Spinal cord (tissue), 10 donors: ENCODE data around the gene DOP1B. TPM values are rescaled to one million over a fixed set of nuclear protein-coding genes. Genes with fewer than 3 reads are reported as not detected.
"Not testable (repeated sequence)": the region's sequence is repeated elsewhere in the genome, so short reads cannot be mapped to it uniquely, and the experiment has no call there.

Experiments
- DNase-seq, 6 donors: peaks; one replicate each; pipeline versions ENCODE4 v3.0.0 to v3.0.0-alpha.2; 2013 to 2015; ENCODE audit warnings: low spot score in 6 of 6, low read depth in 4 of 6
- H3K27ac ChIP-seq: one replicate; pipeline ENCODE4 v1.5.1; 2013; ENCODE audit warnings: low read depth, low read length, control low read depth
- H3K27me3 ChIP-seq: one replicate; pipeline ENCODE4 v1.6.1; 2013; ENCODE audit warnings: low read length; ENCODE audit not compliant: control insufficient read depth, insufficient read depth
- H3K36me3 ChIP-seq: one replicate; pipeline ENCODE4 v1.6.1; 2013; ENCODE audit warnings: low read length; ENCODE audit not compliant: control insufficient read depth, insufficient read depth
- H3K4me1 ChIP-seq: one replicate; pipeline ENCODE4 v1.6.1; 2013; ENCODE audit warnings: low read length; ENCODE audit not compliant: control insufficient read depth, insufficient read depth
- H3K4me3 ChIP-seq: one replicate; pipeline ENCODE4 v1.5.1; 2013; ENCODE audit warnings: low read depth, low read length, control low read depth
- H3K9me3 ChIP-seq: one replicate; pipeline ENCODE4 v1.6.1; 2013; ENCODE audit warnings: low read length; ENCODE audit not compliant: control insufficient read depth, insufficient read depth
- WGBS: methylation state at CpG from one replicate; pipeline ENCODE4 v1.1.5; 2013; ENCODE audit warnings: missing lambda C conversion rate; ENCODE audit not compliant: insufficient coverage; 5-methylcytosine and 5-hydroxymethylcytosine counted together
- polyA plus RNA-seq, 2 donors: library from polyadenylated mRNA; unstranded; fragments of 120-200 nt; gene quantifications; one replicate each; pipeline ENCODE4 v1.2.1, GENCODE V29; 2013; ENCODE audit not compliant: insufficient read length in 2 of 2
- total RNA-seq, 2 donors: library from RNA; depleted of rRNA in 1 of 2; stranded (reverse); fragments of 120-200 nt in 1 of 2; fragments of >200 nt in 1 of 2; gene quantifications; one replicate each; pipeline versions ENCODE4 v1.2.3 to v1.2.4, GENCODE V29; 2013 to 2014
- donor health status: healthy.

DOP1B gene
- total and polyA plus RNA-seq, 4 donors = 7.8 to 20.3 (median 16.5) TPM

DNA sequence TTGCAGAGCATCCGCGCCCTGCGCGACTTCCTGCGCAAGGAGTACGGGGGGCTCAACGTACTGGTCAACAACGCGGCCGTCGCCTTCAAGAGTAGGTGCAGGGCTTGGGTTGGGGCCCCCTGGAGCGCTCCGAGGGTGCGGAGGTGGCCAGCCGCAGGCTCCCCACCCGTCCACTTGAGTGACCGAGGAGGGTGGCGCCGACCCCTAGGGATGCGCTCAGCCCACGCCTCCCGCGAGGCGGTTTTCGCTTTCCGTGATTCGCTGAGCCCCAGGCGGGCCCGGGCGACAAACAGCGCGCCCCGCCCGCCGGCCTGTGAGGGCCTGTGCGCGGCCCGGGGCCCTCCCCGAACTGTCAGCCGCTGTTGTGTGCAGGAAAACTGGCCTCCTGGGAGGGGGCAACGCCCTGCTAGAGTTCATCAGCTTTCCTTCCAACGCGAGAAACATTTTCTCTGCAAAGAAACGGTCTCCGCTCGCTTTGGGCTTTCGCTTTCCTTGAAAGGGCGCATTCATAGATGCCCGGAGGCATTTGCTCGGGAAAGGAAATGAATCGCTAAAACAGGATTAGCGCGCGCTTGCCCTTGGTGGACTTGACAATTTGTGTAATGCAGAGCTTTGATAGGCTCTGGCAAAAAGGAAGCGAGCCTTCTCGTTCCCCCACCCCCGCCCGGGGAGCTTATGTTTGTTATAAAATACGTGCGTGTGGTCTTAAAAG lies 21.1 kb upstream of the DOP1B start:
- Histone ChIP-seq H3K36me3 (no peaks in the 10 kb centered on the region), H3K27me3 (peaks cover 21% of the 10 kb centered on the region), H3K4me3 (peak overlapping the region; percentile 75), H3K27ac (peak overlapping the region; percentile 83), H3K4me1 (peaks cover 23% of the 10 kb centered on the region), H3K9me3 (no peaks in the 10 kb centered on the region)
- WGBS = under 1% methylated on average over 56 of the region's 60 CpGs
- DNase-seq = peak in 3 of 6 donors; percentile 46 to 84 (median 77)

DNA sequence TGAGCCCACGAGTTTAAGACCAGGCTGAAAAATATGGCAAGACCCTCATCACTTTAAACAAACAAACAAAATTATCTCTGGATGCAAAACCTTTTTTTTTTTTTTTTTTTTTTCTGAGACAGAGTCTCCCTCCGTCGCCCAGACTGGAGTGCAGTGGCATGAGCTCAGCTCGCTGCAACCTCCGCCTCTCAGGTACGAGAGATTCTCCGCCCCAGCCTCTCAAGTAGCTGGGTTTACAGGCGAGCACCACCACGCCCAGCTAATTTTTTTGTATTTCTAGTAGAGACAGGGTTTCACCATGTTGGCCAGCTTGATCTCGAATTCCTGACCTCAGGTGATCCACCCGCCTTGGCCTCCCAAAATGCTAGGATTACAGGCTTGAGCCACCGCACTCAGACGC lies 16.8 kb upstream of the DOP1B start:
- WGBS = 95% methylated on average over 9 of the region's 13 CpGs
- not testable (repeated sequence) for H3K9me3 ChIP-seq

DNA sequence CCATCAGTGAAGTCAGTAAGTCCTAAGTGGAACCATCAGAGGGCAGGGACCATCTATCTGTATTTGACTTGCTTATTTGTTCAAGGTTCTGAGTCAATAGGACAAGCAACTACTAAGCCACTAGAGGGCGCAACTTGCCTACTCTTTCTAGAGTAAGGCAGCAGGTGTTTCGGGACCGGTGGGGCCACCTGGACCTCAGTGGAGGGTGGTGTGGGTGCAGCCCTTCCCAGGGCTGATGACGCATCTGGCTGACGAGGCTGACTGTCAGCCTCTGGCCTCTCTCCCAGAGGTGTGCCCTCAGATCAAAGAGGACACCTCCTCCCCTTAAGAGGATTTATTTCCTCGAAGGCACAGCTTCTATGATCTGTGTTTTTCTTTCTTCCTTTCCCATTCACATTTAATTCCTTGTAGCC lies 15.1 kb upstream of the DOP1B start:
- Histone ChIP-seq H3K36me3 (no peaks in the 10 kb centered on the region), H3K27me3 (peaks cover 8% of the 10 kb centered on the region), H3K4me1 (peaks cover 5% of the 10 kb centered on the region), H3K9me3 (no peaks in the 10 kb centered on the region), H3K4me3 (no peak overlapping the region), H3K27ac (no peak overlapping the region)
- DNase-seq = peak in 3 of 6 donors; percentile 66 to 90 (median 89)
- 6% methylated on average over 6 of the region's 6 CpGs for WGBS

More for the DNA sequence above, 16.8 kb upstream of the DOP1B start:
- Histone ChIP-seq H3K4me1 (peaks cover 21% of the 10 kb centered on the region), H3K27me3 (peaks cover 15% of the 10 kb centered on the region)
- H3K4me3 ChIP-seq, DNase-seq, H3K27ac ChIP-seq, H3K36me3 ChIP-seq: not testable (repeated sequence)

DNA sequence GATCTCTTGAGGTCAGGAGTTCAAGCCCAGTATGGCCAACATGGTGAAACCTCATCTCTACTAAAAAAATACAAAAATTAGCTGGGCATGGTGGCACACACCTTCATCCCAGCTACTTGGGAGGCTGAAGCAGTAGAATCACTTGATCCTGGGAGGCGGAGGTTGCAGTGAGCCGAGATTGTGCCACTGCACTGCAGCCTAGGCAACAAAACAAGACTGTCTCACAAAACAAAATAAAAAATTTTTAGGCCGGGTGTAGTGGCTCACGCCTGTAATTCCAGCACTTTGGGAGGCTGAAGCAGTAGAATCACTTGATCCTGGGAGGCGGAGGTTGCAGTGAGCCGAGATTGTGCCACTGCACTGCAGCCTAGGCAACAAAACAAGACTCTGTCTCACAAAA lies 12.4 kb upstream of the DOP1B start:
- 43% methylated on average over 1 of the region's 6 CpGs for WGBS
- not testable (repeated sequence) for H3K36me3 ChIP-seq, H3K27ac ChIP-seq, H3K4me1 ChIP-seq, H3K9me3 ChIP-seq, DNase-seq, H3K4me3 ChIP-seq, H3K27me3 ChIP-seq

DNA sequence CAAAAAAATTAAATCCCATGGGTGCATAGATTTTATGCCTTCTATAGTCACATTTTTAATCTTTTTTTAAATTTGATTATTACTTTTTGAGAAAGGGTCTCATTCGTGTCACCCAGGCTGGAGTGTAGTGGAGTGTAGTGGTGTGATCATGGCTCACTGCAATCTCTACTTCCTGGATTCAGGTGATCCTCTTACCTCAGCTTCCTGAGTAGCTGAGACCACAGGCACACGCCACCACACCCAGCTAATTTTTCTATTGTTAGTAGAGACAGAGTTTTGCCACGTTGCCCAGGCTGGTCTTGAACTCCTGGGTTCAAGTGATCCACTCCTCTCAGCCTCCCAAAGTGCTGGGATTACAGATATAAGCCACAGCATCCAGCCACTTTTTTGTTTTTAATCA lies 11.4 kb upstream of the DOP1B start:
- H3K9me3 ChIP-seq = no peaks in the 10 kb centered on the region
- H3K27ac ChIP-seq = no peak overlapping the region
- H3K36me3 ChIP-seq = no peaks in the 10 kb centered on the region
- no peaks in the 10 kb centered on the region for H3K27me3 ChIP-seq
- peaks cover 10% of the 10 kb centered on the region for H3K4me1 ChIP-seq
- no peak overlapping the region for H3K4me3 ChIP-seq
- DNase-seq = no peak
- WGBS = 100% methylated on average over 2 of the region's 3 CpGs

DNA sequence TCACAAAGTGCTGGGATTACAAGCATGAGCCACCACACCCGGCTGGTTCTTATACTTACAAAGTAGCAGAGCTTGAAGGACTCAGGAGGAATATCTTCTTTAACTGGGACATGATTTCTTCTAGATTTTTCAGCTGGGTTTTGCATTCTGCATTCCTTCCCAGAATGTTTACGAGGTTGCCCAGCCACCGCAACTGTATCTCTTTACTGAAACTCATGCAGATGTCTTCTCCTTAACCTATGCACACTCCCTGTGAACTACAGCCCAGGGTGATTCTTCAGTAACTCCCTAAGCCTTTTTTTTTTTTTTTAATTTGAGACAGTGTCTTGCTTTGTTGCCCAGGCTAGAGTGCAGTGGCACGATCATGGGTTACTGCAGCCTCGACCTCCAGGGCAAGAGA lies 8.7 kb upstream of the DOP1B start:
- Histone ChIP-seq H3K4me3 (no peak overlapping the region), H3K27me3 (no peaks in the 10 kb centered on the region), H3K4me1 (peaks cover 14% of the 10 kb centered on the region), H3K9me3 (no peaks in the 10 kb centered on the region), H3K36me3 (no peaks in the 10 kb centered on the region), H3K27ac (no peak overlapping the region)
- DNase-seq = no peak
- 100% methylated on average over 2 of the region's 5 CpGs for WGBS

DNA sequence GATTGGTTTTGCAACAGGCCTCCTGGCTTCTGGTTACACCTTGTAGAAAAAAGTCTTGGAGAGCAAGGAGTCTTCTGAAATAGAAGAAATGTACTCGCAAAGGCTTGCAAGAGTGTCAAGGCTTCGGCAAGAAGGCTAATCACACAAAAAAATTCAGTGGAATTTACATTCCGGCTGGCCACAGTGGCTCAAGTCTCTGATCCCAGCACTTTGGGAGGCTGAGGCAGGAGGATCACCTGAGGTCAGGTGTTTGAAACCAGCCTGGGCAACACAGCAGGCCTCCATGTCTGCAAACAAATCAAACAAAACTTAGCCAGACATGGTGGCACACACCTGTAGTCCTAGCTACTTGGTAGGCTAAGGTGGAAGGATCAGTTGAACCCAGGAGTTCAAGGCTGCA lies 7.7 kb upstream of the DOP1B start:
- Histone ChIP-seq H3K27me3 (no peaks in the 10 kb centered on the region), H3K4me3 (no peak overlapping the region), H3K36me3 (no peaks in the 10 kb centered on the region), H3K9me3 (no peaks in the 10 kb centered on the region), H3K4me1 (peaks cover 14% of the 10 kb centered on the region), H3K27ac (no peak overlapping the region)
- WGBS = 94% methylated on average over 3 of the region's 3 CpGs
- DNase-seq = no peak

DNA sequence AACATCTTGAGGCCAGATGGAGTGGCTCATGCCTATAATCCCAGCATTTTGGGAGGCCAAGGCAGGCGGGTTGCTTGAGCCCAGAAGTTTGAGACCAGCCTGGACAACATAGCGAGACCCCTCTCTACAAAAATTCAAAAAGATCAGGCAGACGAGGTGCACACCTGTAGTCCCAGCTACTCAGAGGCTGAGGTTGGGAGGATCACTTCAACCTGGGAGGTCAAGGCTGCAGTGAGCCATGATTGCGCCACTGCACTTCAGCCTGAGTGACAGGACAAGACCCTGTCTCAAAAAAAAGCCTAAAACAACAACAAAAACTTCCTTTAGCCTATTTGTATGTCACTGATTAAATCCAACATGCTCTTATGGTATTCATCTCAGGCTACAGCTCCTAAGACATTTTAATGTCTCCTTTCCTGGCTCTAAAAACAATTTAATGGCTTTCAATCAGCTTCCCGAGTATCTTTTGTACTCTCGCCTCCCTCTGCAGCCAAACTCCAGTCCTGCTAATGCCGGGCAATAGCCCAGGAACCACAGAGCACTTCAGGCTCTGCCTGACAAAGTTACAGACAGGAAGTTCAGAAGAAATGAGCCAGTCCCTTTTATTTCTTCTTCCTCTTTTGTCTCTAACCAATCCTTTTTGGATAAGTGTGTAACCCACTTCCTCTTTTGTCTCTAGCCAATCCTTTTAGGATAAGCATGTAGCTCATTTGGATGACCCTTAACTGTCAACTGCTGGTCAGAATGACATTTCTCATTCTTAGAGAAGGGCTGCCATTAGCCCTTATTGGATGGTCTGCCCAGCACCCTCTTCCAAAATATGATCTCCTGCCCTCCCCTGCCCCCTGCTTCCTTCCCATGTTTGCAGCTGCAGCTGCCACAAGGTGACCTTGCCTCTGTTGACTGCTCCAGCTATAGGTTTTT lies 6.6 kb upstream of the DOP1B start:
- H3K9me3 ChIP-seq = no peaks in the 10 kb centered on the region
- WGBS = 55% methylated on average over 6 of the region's 7 CpGs
- H3K4me3 ChIP-seq = no peak overlapping the region
- no peaks in the 10 kb centered on the region for H3K36me3 ChIP-seq
- DNase-seq = peak in 2 of 6 donors; percentile 55 to 70
- no peaks in the 10 kb centered on the region for H3K27me3 ChIP-seq
- peak overlapping the region; percentile 42 for H3K27ac ChIP-seq
- peaks cover 14% of the 10 kb centered on the region for H3K4me1 ChIP-seq

DNA sequence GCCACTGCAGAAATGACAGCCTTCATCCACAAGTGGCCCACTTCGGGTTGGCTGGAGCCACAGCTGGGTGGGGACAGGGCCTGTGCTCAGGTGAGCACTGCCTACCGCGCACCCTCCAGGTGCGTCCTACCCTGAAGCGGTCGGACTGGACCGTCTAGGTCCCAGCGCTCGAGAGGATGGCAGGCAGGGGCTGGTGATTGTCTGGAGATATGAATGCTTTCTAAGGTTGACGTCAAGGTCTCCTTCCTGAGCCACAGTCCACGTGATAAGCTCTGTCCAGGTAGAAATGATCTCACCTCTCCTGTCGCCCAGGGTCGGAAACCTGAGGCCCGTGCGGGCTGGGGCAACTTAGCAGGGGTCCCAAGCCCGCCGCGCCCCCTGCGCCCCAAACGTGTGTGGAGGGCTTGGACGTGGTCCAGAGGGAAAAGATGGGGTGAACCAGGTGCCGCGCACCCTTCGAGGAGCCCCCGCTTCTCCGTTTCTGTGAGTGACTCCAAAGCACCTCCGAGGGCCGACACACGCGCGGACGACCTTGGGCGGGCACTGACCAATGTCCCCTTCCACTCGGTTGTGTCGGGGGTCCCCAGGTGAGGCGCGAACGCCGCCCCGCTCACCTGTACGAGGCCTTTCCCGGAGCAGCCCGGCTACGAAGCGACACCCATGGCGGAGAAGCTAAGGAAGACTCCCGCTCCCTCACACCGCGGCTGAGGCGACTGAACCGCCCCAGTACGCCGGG lies 853 bp upstream of the DOP1B start:
- peaks cover 14% of the 10 kb centered on the region for H3K4me1 ChIP-seq
- no peaks in the 10 kb centered on the region for H3K36me3 ChIP-seq
- H3K27me3 ChIP-seq = peaks cover 3% of the 10 kb centered on the region
- no peaks in the 10 kb centered on the region for H3K9me3 ChIP-seq
- peak overlapping the region; percentile 65 for H3K4me3 ChIP-seq
- 4% methylated on average over 53 of the region's 53 CpGs for WGBS
- H3K27ac ChIP-seq = no peak overlapping the region
- peak in 2 of 6 donors; percentile 9 to 25 for DNase-seq
